ENCODE results near the gene ULK1.
A peak's percentile ranks its signal among the peaks of the same experiment; 100 is the strongest.

The ULK1 gene

DNA sequence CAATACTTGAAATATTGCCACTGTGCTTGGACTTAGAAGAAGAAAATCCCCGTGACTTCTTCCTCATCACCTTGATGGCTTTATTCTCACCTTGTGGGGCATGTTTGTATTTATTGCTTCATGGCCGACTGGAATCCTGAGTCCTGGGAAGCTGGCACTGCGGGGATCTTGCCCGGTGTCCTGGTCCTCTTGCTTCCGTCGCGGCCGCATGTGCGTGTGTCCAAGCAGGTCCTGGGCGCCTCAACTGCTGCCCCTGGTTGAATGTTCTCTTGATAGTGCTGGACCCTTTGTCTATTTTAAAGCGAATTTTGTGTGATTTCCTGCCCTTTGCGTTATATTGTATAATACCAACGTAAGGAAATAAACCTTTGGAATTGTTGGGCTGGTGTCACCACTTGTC is 28.4 kb downstream of the ULK1 start:
- Mint-ChIP-seq H3K4me3 (no peak overlapping the region), H3K27ac (peak overlapping the region; percentile 91)
- DNase-seq, result no peak

DNA sequence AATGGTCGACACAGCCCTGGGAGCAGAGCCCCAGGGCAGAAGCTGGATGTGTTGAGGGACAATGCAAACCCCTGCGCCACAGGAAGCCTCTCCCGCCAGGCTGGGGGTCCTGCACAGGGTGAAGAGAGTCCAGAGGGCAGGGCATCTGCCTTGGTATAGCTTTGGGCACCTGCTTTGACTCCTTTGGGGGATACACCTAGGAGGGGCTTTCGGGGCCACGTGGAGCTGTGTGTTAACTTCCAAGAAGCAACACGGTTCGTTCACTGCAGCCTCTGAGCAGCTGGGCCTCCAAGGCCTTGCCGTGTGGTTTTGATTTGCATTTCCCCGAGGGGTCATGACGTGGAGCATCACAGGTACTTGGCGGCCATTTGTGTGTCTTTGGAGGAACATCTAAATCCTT is 28.8 kb downstream of the ULK1 start:
- no peak for DNase-seq
- no peak overlapping the region for H3K4me3 Mint-ChIP-seq
- peak overlapping the region; percentile 91 for H3K27ac Mint-ChIP-seq
- H3K27me3 Mint-ChIP-seq (ENCODE audit: low read depth, poor library complexity), result no peaks in the 10 kb centered on the region
- no peaks in the 10 kb centered on the region for H3K4me1 Mint-ChIP-seq
- H3K36me3 Mint-ChIP-seq (ENCODE audit: low read depth), result no peaks in the 10 kb centered on the region
- TF ChIP-seq, protein P1, sequence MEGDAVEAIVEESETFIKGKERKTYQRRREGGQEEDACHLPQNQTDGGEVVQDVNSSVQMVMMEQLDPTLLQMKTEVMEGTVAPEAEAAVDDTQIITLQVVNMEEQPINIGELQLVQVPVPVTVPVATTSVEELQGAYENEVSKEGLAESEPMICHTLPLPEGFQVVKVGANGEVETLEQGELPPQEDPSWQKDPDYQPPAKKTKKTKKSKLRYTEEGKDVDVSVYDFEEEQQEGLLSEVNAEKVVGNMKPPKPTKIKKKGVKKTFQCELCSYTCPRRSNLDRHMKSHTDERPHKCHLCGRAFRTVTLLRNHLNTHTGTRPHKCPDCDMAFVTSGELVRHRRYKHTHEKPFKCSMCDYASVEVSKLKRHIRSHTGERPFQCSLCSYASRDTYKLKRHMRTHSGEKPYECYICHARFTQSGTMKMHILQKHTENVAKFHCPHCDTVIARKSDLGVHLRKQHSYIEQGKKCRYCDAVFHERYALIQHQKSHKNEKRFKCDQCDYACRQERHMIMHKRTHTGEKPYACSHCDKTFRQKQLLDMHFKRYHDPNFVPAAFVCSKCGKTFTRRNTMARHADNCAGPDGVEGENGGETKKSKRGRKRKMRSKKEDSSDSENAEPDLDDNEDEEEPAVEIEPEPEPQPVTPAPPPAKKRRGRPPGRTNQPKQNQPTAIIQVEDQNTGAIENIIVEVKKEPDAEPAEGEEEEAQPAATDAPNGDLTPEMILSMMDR (IDR thresholded peaks at IDR 0.05), result no peak
- peaks cover 7% of the 10 kb centered on the region for H3K9me3 Mint-ChIP-seq

More for the DNA sequence above, 28.4 kb downstream of the ULK1 start:
- TF ChIP-seq, protein P1 (IDR thresholded peaks at IDR 0.05), result no peak
- Mint-ChIP-seq H3K9me3 (peaks cover 3% of the 10 kb centered on the region), H3K36me3 (ENCODE audit: low read depth) (peaks cover under 1% of the 10 kb centered on the region), H3K4me1 (no peaks in the 10 kb centered on the region), H3K27me3 (ENCODE audit: low read depth, poor library complexity) (no peaks in the 10 kb centered on the region)

DNA sequence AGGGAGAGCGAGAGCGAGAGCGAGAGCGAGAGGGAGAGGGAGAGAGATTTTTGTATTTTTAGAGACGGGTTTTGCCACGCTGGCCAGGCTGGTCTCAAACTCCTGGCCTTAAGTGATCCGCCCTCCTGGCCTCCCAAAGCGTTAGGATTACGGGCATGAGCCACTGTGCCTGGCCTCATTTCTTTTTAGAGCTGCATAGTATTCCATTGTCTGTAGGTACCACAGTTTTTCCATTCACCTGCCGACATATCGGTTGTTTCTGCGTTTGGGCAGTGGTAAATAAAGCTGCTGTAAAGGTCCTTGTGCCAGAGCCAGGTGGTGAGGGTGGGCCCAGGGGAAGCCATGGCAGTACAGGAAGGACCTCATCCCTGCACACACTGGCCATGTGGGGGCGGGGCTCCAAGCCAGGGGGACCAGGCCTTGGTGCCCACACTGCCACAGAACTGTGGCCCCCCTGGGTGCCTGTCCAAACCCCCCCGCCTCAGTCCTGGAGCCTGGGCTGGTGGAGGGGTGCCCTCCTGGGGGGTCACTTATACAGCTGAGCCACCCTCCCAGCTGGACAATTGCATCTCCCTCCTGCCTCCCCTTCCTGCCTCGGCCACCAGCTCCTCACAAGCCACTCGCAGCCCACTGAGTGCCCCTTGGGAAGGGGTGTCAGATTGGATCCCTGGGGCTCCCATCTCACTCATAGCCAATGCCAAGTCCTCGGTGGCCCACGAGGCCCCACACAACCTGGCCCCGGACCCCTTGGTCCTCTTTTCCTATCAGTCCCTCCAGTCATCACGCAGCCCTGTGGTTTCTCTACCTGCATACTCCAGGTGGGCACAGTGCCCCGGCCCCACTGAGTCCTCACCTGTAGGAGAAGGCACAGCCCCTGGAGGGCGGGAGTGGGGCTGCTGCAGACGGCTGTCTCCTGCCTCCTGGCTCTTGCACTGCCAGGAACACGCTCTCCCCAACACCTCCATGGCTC is 33.0 kb downstream of the ULK1 start:
- no peak for DNase-seq
- TF ChIP-seq, protein P1 (IDR thresholded peaks at IDR 0.05), result no peak
- no peak overlapping the region for H3K27ac Mint-ChIP-seq
- peaks cover 7% of the 10 kb centered on the region for H3K9me3 Mint-ChIP-seq
- peaks cover 9% of the 10 kb centered on the region for H3K36me3 Mint-ChIP-seq (ENCODE audit: low read depth)
- no peaks in the 10 kb centered on the region for H3K27me3 Mint-ChIP-seq (ENCODE audit: low read depth, poor library complexity)
- H3K4me3 Mint-ChIP-seq, result peak overlapping the region; percentile 86
- H3K4me1 Mint-ChIP-seq, result peaks cover 6% of the 10 kb centered on the region

DNA sequence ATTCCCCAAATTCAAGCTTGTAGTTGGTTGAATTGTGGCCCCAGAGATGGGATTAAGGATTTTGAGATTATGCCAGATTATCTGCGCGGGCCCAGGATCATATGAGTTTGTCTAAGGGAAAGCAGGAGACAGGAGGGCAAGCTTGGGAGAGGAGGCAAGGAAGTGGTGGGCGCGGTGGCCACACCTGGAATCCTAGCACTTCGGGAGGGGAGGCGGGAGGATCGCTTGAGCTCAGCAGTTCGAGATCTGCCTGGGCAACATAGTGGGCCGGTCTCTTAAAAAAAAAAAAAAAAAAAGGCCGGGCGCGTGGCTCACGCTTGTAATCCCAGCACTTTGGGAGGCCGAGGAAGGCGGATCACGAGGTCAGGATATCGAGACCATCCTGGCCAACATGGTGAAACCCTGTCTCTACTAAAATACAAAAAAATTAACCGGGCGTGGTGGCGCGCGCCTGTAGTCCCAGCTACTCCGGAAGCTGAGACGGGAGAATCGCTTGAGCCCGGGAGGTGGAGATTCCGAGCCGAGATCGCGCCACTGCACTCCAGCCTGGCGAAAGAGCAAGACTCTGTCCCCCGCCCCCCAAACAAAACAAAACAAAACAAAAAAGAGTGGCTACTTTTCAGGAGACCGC is 33.8 kb downstream of the ULK1 start:
- Mint-ChIP-seq H3K36me3 (ENCODE audit: low read depth) (peaks cover 15% of the 10 kb centered on the region), H3K9me3 (peaks cover 7% of the 10 kb centered on the region), H3K4me3 (peak overlapping the region; percentile 86), H3K27me3 (ENCODE audit: low read depth, poor library complexity) (peaks cover 3% of the 10 kb centered on the region), H3K27ac (no peak overlapping the region), H3K4me1 (peaks cover 6% of the 10 kb centered on the region)
- no peak for DNase-seq
- TF ChIP-seq, protein P1 (IDR thresholded peaks at IDR 0.05), result no peak

DNA sequence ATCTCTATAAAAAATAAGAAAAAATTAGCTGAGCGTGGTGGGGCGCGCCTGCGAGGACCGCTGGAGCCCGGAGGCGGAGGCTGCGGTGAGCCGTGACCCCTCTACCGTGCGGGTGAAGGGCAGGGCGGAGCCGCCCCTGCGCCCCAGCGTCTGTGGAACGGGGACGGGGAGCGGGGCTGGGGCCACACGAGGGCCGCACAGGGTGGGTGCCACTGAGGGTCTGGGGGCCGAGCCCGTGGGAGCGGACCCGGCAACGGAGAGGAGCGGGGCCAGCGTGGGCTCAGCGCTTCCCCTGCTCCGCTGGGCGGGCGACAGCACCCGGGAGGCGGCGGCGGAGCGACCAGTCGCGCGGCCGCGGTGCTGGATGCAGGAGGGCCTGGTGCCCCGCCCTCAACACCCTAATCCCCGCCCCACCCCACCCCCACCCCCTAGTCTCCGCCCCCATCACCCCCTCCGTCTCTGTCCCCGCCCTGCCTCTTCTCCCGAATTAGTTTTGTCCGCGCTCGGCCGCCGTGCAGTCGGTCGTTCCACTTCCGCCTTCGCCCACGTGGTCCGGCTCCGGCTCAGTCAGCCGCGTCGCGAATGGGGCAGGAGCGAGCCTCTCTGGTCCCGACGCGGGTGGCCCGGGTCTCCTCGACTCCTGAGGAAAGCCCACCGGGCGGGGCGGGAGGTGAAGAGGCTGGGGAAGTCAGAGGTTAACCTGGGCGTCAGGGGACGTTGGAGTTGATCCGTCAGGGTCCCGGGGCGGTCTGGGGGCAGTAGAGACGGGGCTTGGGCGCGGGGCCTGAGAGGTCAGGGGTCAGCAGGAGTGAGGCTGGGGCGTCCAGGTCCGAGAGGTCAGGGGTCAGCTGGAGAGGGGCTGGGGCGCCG is 34.5 kb downstream of the ULK1 start, which contains the start of gene PUS1:
PUS1 (plus strand) TSS at position 566 of the 870 bp plus-strand sequence. CDS start 447 bp downstream, outside the sequence.
- Mint-ChIP-seq H3K4me3 (peak within 1 kb of the TSS; percentile 90), H3K36me3 (ENCODE audit: low read depth) (peaks cover 22% of the 10 kb centered on the region), H3K27ac (peak within 1 kb of the TSS; percentile 95), H3K9me3 (peaks cover 7% of the 10 kb centered on the region), H3K4me1 (peaks cover 6% of the 10 kb centered on the region), H3K27me3 (ENCODE audit: low read depth, poor library complexity) (peaks cover 3% of the 10 kb centered on the region)
- DNase-seq, result peak; percentile 92
- TF ChIP-seq, protein P1 (IDR thresholded peaks at IDR 0.05), result no peak
